ENCODE results near the gene RNLS.

Gene RNLS

DNA sequence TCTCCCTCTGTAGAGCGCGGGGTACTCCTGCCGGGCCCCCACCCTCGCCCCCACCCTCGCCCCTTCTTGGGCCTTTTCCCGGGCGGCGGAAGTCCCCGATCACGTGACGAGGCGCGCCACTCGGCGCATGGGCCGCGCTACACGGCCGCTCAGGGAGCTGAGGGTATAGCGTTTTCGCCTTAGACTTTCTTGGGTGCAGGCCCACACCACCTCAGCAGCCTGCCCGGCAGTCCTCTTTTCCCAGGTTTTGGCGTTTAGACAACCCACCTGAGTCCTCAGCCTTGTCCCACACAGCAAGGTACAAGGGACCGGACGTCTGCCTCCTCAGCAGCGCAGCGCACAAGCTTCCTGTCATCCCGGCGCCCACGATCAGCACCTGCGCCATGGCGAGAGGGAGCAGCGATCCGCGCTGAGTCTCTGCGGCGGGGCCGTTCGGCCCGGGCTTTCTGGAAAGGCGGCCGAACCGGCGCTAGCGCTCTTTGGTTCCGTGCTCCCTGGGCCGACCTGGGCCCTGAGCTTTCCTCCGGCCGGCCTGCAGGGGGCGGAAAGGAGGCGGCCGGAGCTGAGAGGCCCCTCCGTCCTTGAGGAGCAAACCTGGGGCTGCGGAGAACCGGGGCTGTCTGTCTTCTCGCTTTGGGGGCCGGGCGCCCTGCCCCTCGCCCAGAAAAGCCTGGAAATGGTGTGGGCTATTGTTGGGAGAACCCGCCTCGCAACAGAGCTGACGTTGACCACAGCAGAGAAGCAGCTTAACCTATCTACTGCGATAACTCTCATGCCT lies at the start of gene RNLS:
Gene RNLS, minus strand, starts transcription at position 513 of the 778 bp plus-strand sequence.
- DNase-seq (ENCODE audit: low read depth in 3 of 3, low spot score in 1 of 3) = peak; percentile 16 to 51 (median 44)

DNA sequence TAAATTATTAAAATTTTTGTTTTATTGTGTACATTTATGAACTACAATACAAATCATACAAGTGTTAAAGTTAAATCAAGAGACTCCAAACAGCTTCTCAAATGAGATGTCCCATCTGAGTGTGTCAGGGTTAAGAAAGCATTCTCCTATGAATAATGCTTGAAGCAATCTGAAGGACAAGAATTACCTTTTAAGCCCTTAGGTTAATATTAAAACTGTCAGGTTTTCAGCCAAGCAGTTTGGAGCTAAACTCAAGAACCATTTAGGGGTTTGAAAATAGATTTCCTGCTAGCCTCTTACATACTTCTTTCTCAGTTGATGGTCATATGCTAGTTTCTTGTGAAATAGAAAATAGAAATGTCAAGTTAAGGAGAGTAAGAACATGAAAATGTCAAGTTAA lies 41.7 kb upstream of the RNLS start:
- no peak for DNase-seq (ENCODE audit: low read depth in 3 of 3, low spot score in 1 of 3)

GRCh38 chr10:88623835-88624234 lies 40.7 kb upstream of the RNLS start:
- no peak for DNase-seq (ENCODE audit: low read depth in 3 of 3, low spot score in 1 of 3)

- no peak for DNase-seq (ENCODE audit: low read depth in 3 of 3, low spot score in 1 of 3)
Measured at GRCh38 chr10:88620441-88620840, 37.3 kb upstream of the RNLS start.

DNA sequence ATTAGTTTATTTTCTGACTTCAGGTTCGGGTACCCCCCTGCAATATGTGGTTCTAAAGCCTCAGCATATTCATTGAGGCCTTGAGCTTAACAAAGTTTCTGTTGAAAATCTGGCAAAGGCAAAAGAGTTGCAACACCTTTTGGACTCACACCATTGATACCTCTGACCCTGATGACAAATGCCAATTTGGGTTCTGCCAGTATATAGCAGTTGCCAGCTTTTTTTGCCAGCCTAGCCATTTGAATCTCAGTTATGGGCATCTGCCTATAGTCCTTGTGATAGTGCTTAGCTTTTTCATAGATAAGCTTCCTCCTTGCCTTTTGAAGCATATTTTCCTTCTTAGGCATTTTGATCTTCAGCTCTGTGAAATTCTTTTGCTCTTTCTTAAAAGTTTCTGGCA lies 35.4 kb upstream of the RNLS start:
- DNase-seq (ENCODE audit: low read depth in 3 of 3, low spot score in 1 of 3) = no peak

- no peak for DNase-seq (ENCODE audit: low read depth in 3 of 3, low spot score in 1 of 3)
Measured at GRCh38 chr10:88617772-88618300, 34.7 kb upstream of the RNLS start.

- no peak for DNase-seq (ENCODE audit: low read depth in 3 of 3, low spot score in 1 of 3)
Measured at GRCh38 chr10:88616250-88616977, 33.3 kb upstream of the RNLS start.

DNA sequence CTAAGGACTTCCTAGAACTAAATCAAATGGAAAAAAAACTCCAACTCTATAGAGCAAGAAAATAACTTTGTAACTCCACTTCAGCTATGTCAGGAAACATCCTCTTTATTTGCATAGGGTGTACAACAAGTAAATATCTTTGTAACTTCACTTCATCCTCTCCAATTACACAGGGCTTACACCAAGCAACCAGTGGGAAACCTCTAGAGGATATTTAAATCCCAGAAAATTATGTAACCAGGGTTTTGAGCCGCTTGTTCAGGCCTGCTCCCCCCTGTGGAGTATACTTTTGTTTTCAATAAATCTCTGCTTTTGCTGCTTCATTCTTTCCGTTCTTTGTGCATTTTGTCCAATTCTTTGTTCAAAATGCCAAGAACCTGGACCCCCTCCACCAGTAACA lies 25.7 kb upstream of the RNLS start:
- no peak for DNase-seq (ENCODE audit: low read depth in 3 of 3, low spot score in 1 of 3)

- DNase-seq (ENCODE audit: low read depth in 3 of 3, low spot score in 1 of 3) = no peak
Measured at GRCh38 chr10:88608052-88608732, 25.1 kb upstream of the RNLS start.

GRCh38 chr10:88598055-88598454 lies 14.9 kb upstream of the RNLS start:
- DNase-seq (ENCODE audit: low read depth in 3 of 3, low spot score in 1 of 3) = no peak

GRCh38 chr10:88594482-88594881 lies 11.4 kb upstream of the RNLS start:
- no peak for DNase-seq (ENCODE audit: low read depth in 3 of 3, low spot score in 1 of 3)

DNA sequence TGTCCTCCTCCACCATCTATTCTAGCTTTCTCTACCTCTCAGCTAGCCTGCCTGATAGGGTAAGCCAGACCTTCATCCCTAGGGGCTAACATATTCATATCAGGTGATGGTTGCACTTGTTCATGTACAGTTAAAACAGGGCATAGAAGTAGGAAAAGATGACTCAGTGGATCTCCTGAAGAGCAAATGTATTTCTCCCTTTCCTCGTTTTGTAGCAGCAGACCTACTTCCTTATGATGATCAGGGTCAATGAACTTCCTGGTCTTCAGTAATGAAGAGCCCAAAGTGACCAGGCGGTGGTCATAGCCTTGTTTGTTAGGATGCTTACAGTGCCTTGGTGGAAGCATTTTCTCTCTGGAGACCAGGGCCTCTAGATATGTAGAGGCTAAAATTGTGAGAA lies 9.8 kb upstream of the RNLS start:
- DNase-seq (ENCODE audit: low read depth in 3 of 3, low spot score in 1 of 3) = no peak

- DNase-seq (ENCODE audit: low read depth in 3 of 3, low spot score in 1 of 3) = no peak
Measured at GRCh38 chr10:88592381-88592780, 9.3 kb upstream of the RNLS start.

DNA sequence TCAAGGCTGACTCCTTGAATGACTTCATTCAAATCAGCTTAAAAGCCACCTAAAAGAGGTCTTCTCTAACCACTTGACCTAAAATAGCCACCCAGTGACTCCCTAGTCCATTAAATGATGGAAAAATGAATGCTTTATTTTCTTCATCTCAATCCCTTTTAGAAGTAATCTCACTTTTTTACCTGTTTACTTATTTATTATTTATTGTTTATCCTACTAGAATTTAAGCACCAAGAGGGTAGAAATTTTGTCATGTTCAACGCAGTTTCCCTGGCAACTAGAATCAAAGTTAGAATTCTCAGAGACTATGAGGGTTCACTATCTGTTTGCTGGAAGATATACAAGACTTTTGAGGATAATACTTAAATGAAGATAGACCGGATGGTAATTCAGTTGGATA lies 3.3 kb upstream of the RNLS start, which contains the start of gene LIPJ:
Gene LIPJ, plus strand, starts transcription at position 301 of the 400 bp plus-strand sequence. CDS start 3,926 bp downstream, outside the sequence.
- DNase-seq (ENCODE audit: low read depth in 3 of 3, low spot score in 1 of 3) = no peak

GRCh38 chr10:88583584-88583957 lies 453 bp upstream of the RNLS start:
- DNase-seq (ENCODE audit: low read depth in 3 of 3, low spot score in 1 of 3) = no peak

DNA sequence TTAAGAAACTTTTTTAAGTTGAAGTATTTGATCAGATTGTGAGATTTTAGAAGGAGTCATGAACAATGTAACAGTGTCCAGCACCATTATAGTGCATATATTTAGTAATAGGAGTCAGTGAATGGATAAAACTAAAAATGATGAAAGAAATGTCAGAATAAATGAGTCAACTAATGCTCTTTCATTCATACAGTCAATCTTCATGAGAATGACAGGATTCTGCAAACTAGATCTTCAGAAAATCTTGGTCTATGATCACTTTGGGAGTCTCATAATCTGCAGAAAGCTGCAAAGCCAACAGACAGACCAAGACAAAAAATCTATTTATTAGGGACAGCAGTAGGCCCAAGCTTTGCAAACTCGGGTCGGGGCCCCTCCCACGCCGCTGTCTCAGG lies 710 bp downstream of the RNLS start:
- DNase-seq (ENCODE audit: low read depth in 3 of 3, low spot score in 1 of 3) = no peak

- DNase-seq (ENCODE audit: low read depth in 3 of 3, low spot score in 1 of 3) = no peak
Measured at GRCh38 chr10:88565072-88565471, 18.0 kb downstream of the RNLS start.

DNA sequence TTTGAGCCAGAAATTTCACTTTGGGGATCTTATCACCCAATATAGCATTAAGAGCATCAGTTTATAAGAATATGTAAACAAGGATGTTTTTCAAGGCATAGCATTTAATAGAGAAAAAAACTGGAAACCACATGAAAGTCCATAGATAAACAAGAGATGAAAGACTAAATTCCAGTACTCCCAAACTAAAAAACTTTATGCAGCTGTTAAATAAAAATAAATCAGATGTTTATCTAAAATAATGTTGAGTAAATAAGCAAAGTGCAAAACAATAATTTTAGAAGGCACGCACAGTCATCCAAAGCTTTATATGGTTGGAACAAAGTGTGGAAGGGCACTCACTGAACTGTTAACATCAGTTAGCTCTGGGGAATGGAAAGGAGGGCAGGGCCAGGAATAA lies 21.0 kb downstream of the RNLS start:
- no peak for DNase-seq (ENCODE audit: low read depth in 3 of 3, low spot score in 1 of 3)

DNA sequence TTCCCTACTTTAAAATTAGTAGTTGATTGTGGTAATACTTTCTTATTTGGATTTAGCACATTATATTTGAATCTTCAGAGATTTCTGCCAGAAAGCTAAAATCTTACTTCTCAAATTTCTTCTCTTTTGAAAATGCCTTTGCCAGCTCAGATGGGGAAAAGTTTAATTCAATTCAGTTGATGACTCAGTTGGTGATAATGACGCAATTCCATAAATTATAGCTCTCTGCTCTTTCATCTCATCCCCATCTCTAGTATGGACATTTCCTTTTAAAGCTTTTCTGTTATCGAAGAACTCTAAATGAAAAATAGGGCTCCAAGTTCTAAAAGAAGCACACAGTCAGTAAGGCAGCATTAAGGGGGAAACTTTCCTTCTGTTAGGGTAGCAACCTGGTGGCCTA lies 25.5 kb downstream of the RNLS start:
- DNase-seq (ENCODE audit: low read depth in 3 of 3, low spot score in 1 of 3) = no peak

DNA sequence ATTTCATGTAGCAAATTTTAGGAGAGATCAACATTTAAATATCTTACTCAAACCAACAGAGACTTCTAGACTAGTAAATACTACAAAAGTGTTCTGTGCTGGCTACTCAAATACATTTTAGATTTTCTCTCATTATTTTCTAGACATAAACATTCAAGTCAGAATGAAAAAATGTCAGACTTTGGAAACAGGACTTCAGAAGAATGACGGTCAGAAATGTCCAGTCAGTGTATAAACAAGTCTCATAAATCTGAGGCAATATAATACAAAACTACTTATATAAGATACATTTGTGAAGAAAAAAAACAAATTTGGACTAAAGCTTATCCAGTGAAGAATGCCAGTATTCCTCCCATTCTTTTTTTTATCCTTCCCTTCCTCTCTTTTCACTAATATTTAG lies 25.9 kb downstream of the RNLS start:
- no peak for DNase-seq (ENCODE audit: low read depth in 3 of 3, low spot score in 1 of 3)

DNA sequence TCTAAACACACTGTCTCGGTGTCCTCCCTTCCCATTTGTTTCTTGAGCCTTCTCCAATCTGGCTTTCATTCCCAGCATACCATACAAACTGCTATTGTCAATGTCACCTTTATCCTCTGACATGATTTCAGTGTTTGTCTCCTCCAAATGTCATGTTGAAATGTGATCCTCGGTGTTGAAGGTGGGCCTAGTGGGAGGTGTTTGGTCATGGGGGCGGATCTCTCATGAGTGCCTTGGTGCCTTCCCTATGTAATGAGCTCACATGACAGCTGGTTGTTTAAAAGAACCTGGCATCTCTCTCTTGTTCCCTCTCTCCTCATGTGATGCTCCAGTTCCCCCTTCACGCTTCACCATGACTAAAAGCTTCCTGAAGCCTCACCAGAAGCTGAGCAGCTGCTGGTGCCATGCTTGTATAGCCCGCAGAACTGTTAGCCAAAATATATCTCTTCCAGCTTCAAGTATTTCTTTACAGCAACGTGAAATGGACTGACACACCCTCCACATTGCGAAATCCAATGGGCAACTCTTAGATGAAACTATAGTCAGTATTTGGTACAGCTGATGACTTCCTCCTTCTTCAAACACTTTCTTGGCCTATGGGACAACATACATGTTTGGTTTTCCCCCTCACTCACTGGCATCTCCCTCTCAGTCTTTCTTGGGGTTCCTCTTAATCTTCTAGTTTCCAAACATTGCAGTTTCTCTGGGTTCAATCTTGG lies 27.8 kb downstream of the RNLS start:
- no peak for DNase-seq (ENCODE audit: low read depth in 3 of 3, low spot score in 1 of 3)

Data from stimulated activated CD4-positive, alpha-beta T cell treated with anti-CD3 and anti-CD28 coated beads, TNF-alpha, amount 100 ng/mL, for 1 hour (primary cell).